HG02870 (cell line): ENCODE data around the gene NMRAL1.
A peak's percentile ranks its signal among the peaks of the same experiment; 100 is the strongest.

Experiments
- ATAC-seq: cut with Tn5 transposase; IDR thresholded peaks from one replicate; pipeline ENCODE4 v1.9.1; 2021; ENCODE audit warnings: mild to moderate bottlenecking, moderate library complexity; ENCODE audit not compliant: unreplicated experiment

Gene NMRAL1

GRCh38 chr16:4426722-4427372 lies 47.6 kb downstream of the NMRAL1 start:
- no peak for ATAC-seq

- ATAC-seq: peak; percentile 24
Measured at GRCh38 chr16:4426021-4426684, 48.3 kb downstream of the NMRAL1 start.

- ATAC-seq: peak; percentile 86
Measured at GRCh38 chr16:4425378-4426020, 48.9 kb downstream of the NMRAL1 start, which contains the start of gene DNAJA3. DNAJA3 (plus strand) TSS chr16:4425868; CDS start chr16:4425882, 14 bp downstream.

- ATAC-seq: no peak
Measured at GRCh38 chr16:4420505-4421105, 53.8 kb downstream of the NMRAL1 start.

GRCh38 chr16:4419402-4419959 lies 54.9 kb downstream of the NMRAL1 start:
- no peak for ATAC-seq

- peak; percentile 52 for ATAC-seq
Measured at GRCh38 chr16:4416200-4417032, 58.0 kb downstream of the NMRAL1 start, which contains the start of gene CORO7. CORO7 (minus strand) TSS chr16:4416596; CDS start chr16:4416518, 78 bp downstream.

GRCh38 chr16:4415538-4416199 lies 58.8 kb downstream of the NMRAL1 start:
- ATAC-seq: no peak

- ATAC-seq: peak; percentile 57
Measured at GRCh38 chr16:4414187-4414917, 60.1 kb downstream of the NMRAL1 start.

- no peak for ATAC-seq
Measured at GRCh38 chr16:4412854-4413253, 61.6 kb downstream of the NMRAL1 start.

GRCh38 chr16:4412159-4412558 lies 62.3 kb downstream of the NMRAL1 start:
- no peak for ATAC-seq
